HepG2 (cell line): ENCODE results near the gene NOL4L. TPM values are rescaled to one million over a fixed set of nuclear protein-coding genes. Genes with fewer than 3 reads are reported as not detected.

Experiments used
- ARID5B ChIP-seq: IDR thresholded peaks from 2 replicates; pipeline ENCODE4 v1.4.0; 2020; ENCODE audit warnings: mild to moderate bottlenecking, missing genetic modification reagents
- ATF5 ChIP-seq: sonication (generic); formaldehyde crosslinking; IDR thresholded peaks from 2 replicates; pipeline ENCODE4 v1.4.0; 2020; ENCODE audit warnings: mild to moderate bottlenecking, low read depth, missing genetic modification reagents
- CBX1 ChIP-seq: IDR thresholded peaks from one replicate; pipeline ENCODE4 v1.6.1; 2016; ENCODE audit warnings: antibody characterized with exemption, low read depth
- HNRNPH1 ChIP-seq: fragments of 200-400 bp; formaldehyde crosslinking; optimal IDR thresholded peaks from 2 replicates; pipeline ENCODE3; 2017; ENCODE audit warnings: mild to moderate bottlenecking, low read depth, low read length
- KAT2B ChIP-seq: fragments of 150-350 bp; IDR thresholded peaks from 2 replicates; pipeline ENCODE4 v1.6.1; 2014; ENCODE audit warnings: low read depth, low read length, borderline replicate concordance
- MYPOP ChIP-seq: sonication (generic); formaldehyde crosslinking; IDR thresholded peaks from 2 replicates; pipeline ENCODE4 v1.8.1; 2023; ENCODE audit warnings: mild to moderate bottlenecking, moderate library complexity, missing genetic modification reagents
- NR2C2 ChIP-seq: sonication (generic); formaldehyde crosslinking; IDR thresholded peaks from 2 replicates; pipeline ENCODE4 v1.4.0; 2020; ENCODE audit warnings: missing genetic modification reagents, mild to moderate bottlenecking, moderate library complexity, borderline replicate concordance
- RAD21 ChIP-seq: fragments of 450-650 bp; formaldehyde crosslinking; IDR thresholded peaks from 2 replicates; pipeline ENCODE4 v1.5.0; 2020; ENCODE audit warnings: mild to moderate bottlenecking
- REXO4 ChIP-seq: sonication (generic); formaldehyde crosslinking; IDR thresholded peaks from 2 replicates; pipeline ENCODE4 v1.8.0; 2022; ENCODE audit warnings: missing genetic modification reagents, mild to moderate bottlenecking, borderline replicate concordance
- SRF ChIP-seq: IDR thresholded peaks from 2 replicates; pipeline ENCODE4 v1.6.1; 2011; ENCODE audit warnings: mild to moderate bottlenecking, low read depth, low read length, moderate library complexity
- ZMAT3 ChIP-seq: sonication (generic); formaldehyde crosslinking; conservative IDR thresholded peaks from 2 replicates; pipeline ENCODE4 v1.7.0; 2021; ENCODE audit warnings: missing genetic modification reagents
- ZNF20 ChIP-seq: sonication (generic); formaldehyde crosslinking; IDR thresholded peaks from 2 replicates; pipeline ENCODE4 v1.4.0; 2020; ENCODE audit warnings: mild to moderate bottlenecking, moderate library complexity, missing genetic modification reagents
- ZNF251 ChIP-seq: sonication (generic); formaldehyde crosslinking; IDR thresholded peaks from 2 replicates; pipeline ENCODE4 v1.9.0; 2021; ENCODE audit warnings: mild to moderate bottlenecking, missing genetic modification reagents
- ZNF333 ChIP-seq: sonication (generic); formaldehyde crosslinking; IDR thresholded peaks from 2 replicates; pipeline ENCODE4 v1.4.0; 2020; ENCODE audit warnings: mild to moderate bottlenecking, missing genetic modification reagents, borderline replicate concordance
- ZNF513 ChIP-seq: sonication (generic); formaldehyde crosslinking; conservative IDR thresholded peaks from 2 replicates; pipeline ENCODE4 v1.5.0; 2020; ENCODE audit warnings: missing genetic modification reagents
- ZNF543 ChIP-seq: sonication (generic); formaldehyde crosslinking; IDR thresholded peaks from 2 replicates; pipeline ENCODE4 v1.4.0; 2020; ENCODE audit warnings: mild to moderate bottlenecking, missing genetic modification reagents
- ZNF598 ChIP-seq: sonication (generic); formaldehyde crosslinking; IDR thresholded peaks from 2 replicates; pipeline ENCODE4 v1.5.1; 2020; ENCODE audit warnings: mild to moderate bottlenecking, missing genetic modification reagents, borderline replicate concordance
- ZSCAN25 ChIP-seq: sonication (generic); formaldehyde crosslinking; IDR thresholded peaks from 2 replicates; pipeline ENCODE4 v1.8.0; 2022; ENCODE audit warnings: mild to moderate bottlenecking, missing genetic modification reagents
- ZSCAN29 ChIP-seq: sonication (generic); formaldehyde crosslinking; conservative IDR thresholded peaks from 2 replicates; pipeline ENCODE4 v1.4.0; 2020; ENCODE audit warnings: mild to moderate bottlenecking, missing genetic modification reagents
- ZSCAN30 ChIP-seq: sonication (generic); formaldehyde crosslinking; IDR thresholded peaks from 2 replicates; pipeline ENCODE4 v1.5.0; 2020; ENCODE audit warnings: mild to moderate bottlenecking, missing genetic modification reagents
- polyA plus RNA-seq, 8 experiments: library from polyadenylated mRNA; depleted of rRNA in 3 of 8; stranded (reverse) in 7 of 8; unstranded in 1 of 8; fragments of >200 nt; fragmentation: Illumina TruSeq in 4 of 8; extraction: Trizol in 4 of 8; gene quantifications; 2 replicates each; pipeline versions ENCODE4 v1.2.1 to v1.2.3, GENCODE V29; 2011 to 2016; ENCODE audit warnings: low read depth in 4 of 8, missing spikeins in 1 of 8, mixed read lengths in 1 of 8; ENCODE audit not compliant: insufficient read depth in 1 of 8
- total RNA-seq, 5 experiments: library from RNA; depleted of rRNA; stranded (reverse); fragments of >200 nt; fragmentation: Illumina TruSeq; extraction: Trizol; gene quantifications; 2 replicates each; pipeline ENCODE4 v1.2.3, GENCODE V29; 2016; ENCODE audit warnings: low read depth in 1 of 5
- TF ChIP-seq, protein P1 (sequence below): sonication (generic); formaldehyde crosslinking; IDR thresholded peaks from 2 replicates; pipeline ENCODE4 v1.5.0; 2020; ENCODE audit warnings: missing genetic modification reagents

NOL4L gene
- total and polyA plus RNA-seq, 2 of the 13 experiments (the other 11 are each of a cell fraction or from before 2014, with no cell fraction given), result 16.6 to 35.4 TPM

DNA sequence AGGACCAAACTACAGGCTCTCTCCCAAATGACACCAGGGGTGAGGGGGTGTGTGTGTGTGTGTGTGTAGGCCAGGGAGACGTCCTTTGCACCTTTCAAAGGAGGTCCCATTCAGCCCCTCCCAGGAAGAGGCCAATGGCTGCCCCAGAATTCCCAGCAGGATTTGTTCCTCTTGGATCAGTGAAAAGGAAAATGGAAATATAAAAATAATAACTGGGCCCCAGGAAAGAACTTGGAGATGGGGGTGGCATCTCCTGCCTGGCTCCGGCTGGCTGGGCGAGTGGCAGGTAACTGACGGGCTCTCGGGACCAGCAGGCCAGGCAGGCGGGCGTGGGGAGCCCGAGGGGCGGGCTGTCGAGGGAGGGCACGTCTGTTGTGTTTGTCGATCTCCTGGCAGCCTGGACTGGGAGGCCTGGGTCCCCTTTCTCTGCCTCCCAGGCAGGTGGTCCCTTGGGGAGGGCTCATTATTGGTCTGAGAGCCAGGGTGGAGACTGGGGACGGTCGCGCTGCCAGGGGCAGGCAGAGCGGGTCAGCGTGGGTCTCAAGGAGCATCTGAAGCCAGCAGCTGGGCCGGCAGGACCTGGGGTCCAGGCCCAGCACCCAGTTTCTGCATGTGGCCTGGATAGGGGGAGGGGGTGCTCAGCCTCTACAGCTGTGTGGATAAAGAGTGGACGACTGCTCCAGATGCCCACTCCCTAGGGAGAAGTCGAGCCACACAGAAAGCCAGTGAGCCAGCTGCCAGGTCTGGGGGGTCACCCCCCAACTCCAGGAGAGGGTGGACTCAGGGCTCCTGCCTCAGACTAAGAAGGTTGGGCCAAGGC, 3.1 kb downstream of the NOL4L start (continued):
- TF ChIP-seq ZSCAN29 (no peak; the same call in 1 of the 2 replicates), SRF (no peak), ZNF20 (no peak), ZNF543 (CRISPR knock-in tag) (peak; percentile 93; the same call in 1 of the 2 replicates), ARID5B (peak; percentile 14; the same call in 1 of the 2 replicates), ZNF598 (CRISPR knock-in tag) (peak; percentile 89), CBX1 (no peak), ZNF513 (CRISPR knock-in tag) (no peak), ZMAT3 (0 out of 2 replicates have a peak, but pooled peaks have one; percentile 40), ZNF251 (0 out of 2 replicates have a peak, but pooled peaks have one; percentile 21), KAT2B (no peak), ZSCAN25 (CRISPR knock-in tag) (no peak), NR2C2 (peak; percentile 26; the same call in 1 of the 2 replicates), REXO4 (CRISPR knock-in tag) (no peak), ZSCAN30 (CRISPR knock-in tag) (no peak), HNRNPH1 (no peak), ATF5 (CRISPR knock-in tag) (peak; percentile 88), MYPOP (no peak), RAD21 (CRISPR knock-in tag) (0 out of 2 replicates have a peak, but pooled peaks have one; percentile 23), ZNF333 (CRISPR knock-in tag) (no peak; the same call in 1 of the 2 replicates)
- TF ChIP-seq, protein P1, sequence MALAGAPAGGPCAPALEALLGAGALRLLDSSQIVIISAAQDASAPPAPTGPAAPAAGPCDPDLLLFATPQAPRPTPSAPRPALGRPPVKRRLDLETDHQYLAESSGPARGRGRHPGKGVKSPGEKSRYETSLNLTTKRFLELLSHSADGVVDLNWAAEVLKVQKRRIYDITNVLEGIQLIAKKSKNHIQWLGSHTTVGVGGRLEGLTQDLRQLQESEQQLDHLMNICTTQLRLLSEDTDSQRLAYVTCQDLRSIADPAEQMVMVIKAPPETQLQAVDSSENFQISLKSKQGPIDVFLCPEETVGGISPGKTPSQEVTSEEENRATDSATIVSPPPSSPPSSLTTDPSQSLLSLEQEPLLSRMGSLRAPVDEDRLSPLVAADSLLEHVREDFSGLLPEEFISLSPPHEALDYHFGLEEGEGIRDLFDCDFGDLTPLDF (CRISPR knock-in tag), result no peak
